ENCODE measurements around the gene FBXL7.

DNA sequence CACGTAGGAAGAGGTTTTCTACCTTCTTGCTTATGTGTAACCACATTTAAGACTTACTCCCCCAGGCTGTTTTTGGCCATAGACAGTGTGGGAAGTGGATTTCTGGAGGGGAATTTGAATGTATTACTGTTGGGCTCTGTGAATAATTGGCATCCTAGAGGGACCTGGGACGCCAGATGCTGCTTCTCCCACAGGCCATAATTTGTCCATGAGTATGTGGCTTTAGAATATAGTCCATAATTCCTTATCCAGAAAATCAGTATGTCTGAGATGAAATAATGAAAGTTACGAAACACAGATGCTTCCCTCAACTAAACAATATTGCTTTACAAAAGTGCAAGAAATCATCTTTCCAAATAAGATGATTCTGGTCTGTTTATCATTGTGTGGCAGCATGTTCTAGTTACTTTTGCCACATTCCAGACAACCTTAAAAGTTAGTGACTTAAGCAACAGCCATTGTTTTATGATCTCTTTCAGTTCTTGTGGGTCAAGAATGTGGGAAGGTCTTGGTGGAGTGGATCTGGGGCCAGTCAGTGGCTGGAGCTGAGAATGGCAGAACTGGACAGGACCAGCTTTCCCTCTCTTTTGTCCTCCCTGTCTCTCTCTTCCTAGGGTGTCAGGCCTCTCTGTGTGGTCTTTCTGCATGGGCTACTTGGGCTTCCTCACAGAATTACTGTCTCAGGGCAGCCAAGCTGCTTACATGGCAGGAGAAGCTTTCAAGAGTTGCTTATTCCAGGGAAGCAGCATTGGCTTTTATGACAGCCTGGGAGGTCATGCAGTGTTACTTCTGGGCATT is 79.4 kb downstream of the FBXL7 start:
- TF ChIP-seq, protein P1, sequence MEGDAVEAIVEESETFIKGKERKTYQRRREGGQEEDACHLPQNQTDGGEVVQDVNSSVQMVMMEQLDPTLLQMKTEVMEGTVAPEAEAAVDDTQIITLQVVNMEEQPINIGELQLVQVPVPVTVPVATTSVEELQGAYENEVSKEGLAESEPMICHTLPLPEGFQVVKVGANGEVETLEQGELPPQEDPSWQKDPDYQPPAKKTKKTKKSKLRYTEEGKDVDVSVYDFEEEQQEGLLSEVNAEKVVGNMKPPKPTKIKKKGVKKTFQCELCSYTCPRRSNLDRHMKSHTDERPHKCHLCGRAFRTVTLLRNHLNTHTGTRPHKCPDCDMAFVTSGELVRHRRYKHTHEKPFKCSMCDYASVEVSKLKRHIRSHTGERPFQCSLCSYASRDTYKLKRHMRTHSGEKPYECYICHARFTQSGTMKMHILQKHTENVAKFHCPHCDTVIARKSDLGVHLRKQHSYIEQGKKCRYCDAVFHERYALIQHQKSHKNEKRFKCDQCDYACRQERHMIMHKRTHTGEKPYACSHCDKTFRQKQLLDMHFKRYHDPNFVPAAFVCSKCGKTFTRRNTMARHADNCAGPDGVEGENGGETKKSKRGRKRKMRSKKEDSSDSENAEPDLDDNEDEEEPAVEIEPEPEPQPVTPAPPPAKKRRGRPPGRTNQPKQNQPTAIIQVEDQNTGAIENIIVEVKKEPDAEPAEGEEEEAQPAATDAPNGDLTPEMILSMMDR (IDR thresholded peaks at IDR 0.05): no peak
- TF ChIP-seq EP300 (IDR thresholded peaks at IDR 0.05; ENCODE audit: low read depth) (no peak), POLR2A (IDR thresholded peaks at IDR 0.05) (no peak)

Data from transverse colon (tissue), 3 donors.